Activated T-cell treated with anti-CD3 and anti-CD28 coated beads, Interleukin-2, amount 50 U/mL, for 48 hours (primary cell): ENCODE data around the gene CADPS2.

Source experiments
- DNase-seq, 2 experiments: peaks; one replicate each; pipeline ENCODE4 v3.0.0-alpha.2; 2020

CADPS2 gene

GRCh38 chr7:122515404-122515803, 370.9 kb downstream of the CADPS2 start:
- no peak for DNase-seq

- DNase-seq, result no peak
Measured at GRCh38 chr7:122511268-122511667, 375.0 kb downstream of the CADPS2 start.

GRCh38 chr7:122507591-122507990, 378.7 kb downstream of the CADPS2 start:
- no peak for DNase-seq

GRCh38 chr7:122492007-122492406, 394.3 kb downstream of the CADPS2 start:
- no peak for DNase-seq

- no peak for DNase-seq
Measured at GRCh38 chr7:122488241-122488640, 398.0 kb downstream of the CADPS2 start.

GRCh38 chr7:122487131-122487530, 399.1 kb downstream of the CADPS2 start:
- DNase-seq, result no peak

GRCh38 chr7:122485856-122486255, 400.4 kb downstream of the CADPS2 start:
- no peak for DNase-seq

GRCh38 chr7:122482212-122482611, 404.0 kb downstream of the CADPS2 start:
- DNase-seq, result no peak

GRCh38 chr7:122470859-122471258, 415.4 kb downstream of the CADPS2 start:
- DNase-seq, result no peak

- DNase-seq, result no peak
Measured at GRCh38 chr7:122468945-122469344, 417.3 kb downstream of the CADPS2 start.

GRCh38 chr7:122467661-122468449, 418.4 kb downstream of the CADPS2 start:
- no peak for DNase-seq

GRCh38 chr7:122465296-122465695, 421.0 kb downstream of the CADPS2 start:
- DNase-seq, result no peak

- DNase-seq, result no peak
Measured at GRCh38 chr7:122463631-122464030, 422.6 kb downstream of the CADPS2 start.

- DNase-seq, result no peak
Measured at GRCh38 chr7:122460936-122461335, 425.3 kb downstream of the CADPS2 start.

- DNase-seq, result no peak
Measured at GRCh38 chr7:122457969-122458368, 428.3 kb downstream of the CADPS2 start.

GRCh38 chr7:122457325-122457724, 428.9 kb downstream of the CADPS2 start:
- DNase-seq, result no peak

GRCh38 chr7:122454776-122455507, 431.3 kb downstream of the CADPS2 start:
- no peak for DNase-seq

- DNase-seq, result no peak
Measured at GRCh38 chr7:122453432-122453831, 432.8 kb downstream of the CADPS2 start.

- no peak for DNase-seq
Measured at GRCh38 chr7:122448893-122449589, 437.2 kb downstream of the CADPS2 start.

- DNase-seq, result no peak
Measured at GRCh38 chr7:122442929-122443328, 443.3 kb downstream of the CADPS2 start.

- DNase-seq, result no peak
Measured at GRCh38 chr7:122438492-122438891, 447.8 kb downstream of the CADPS2 start.

- DNase-seq, result no peak
Measured at GRCh38 chr7:122438006-122438405, 448.3 kb downstream of the CADPS2 start.

- no peak for DNase-seq
Measured at GRCh38 chr7:122433765-122434164, 452.5 kb downstream of the CADPS2 start.

GRCh38 chr7:122430710-122431109, 455.6 kb downstream of the CADPS2 start:
- no peak for DNase-seq
